Left renal cortex interstitium (tissue), 4 donors: Measurements from ENCODE around the gene C19orf25. TPM values are rescaled to one million over a fixed set of nuclear protein-coding genes. Genes with fewer than 3 reads are reported as not detected.

Source experiments
- polyA plus RNA-seq, 4 donors: library from polyadenylated mRNA; unstranded; fragments of 120-200 nt; gene quantifications; one replicate each; pipeline ENCODE4 v1.2.1, GENCODE V29; 2013; ENCODE audit not compliant: insufficient read length in 4 of 4

C19orf25 gene
- polyA plus RNA-seq, 4 donors, result 17.1 to 38.3 (median 33.1) TPM

Other genes with a start within 250 kb of the C19orf25 start
- gene CBARP, start 241.2 kb downstream of the C19orf25 start, polyA plus RNA-seq, result 1 to 10 TPM; 1.1 to 5.9 (median 3.5) TPM
- gene ATP5F1D, start 237.5 kb downstream of the C19orf25 start, polyA plus RNA-seq, result 100 to 1,000 TPM in 3 of 4 donors, 10 to 100 TPM in 1; 83.4 to 185 (median 127) TPM
- 10 to 100 TPM; 39.9 to 83.0 (median 65.7) TPM for gene MIDN, start 230.6 kb downstream of the C19orf25 start, polyA plus RNA-seq
- 1,000 to 10,000 TPM in 1 of 4 donors, 100 to 1,000 TPM in 3; 787 to 1,013 (median 826) TPM for gene CIRBP, start 209.9 kb downstream of the C19orf25 start, polyA plus RNA-seq
- gene FAM174C, start 203.7 kb downstream of the C19orf25 start, polyA plus RNA-seq, result 10 to 100 TPM; 13.3 to 30.9 (median 26.1) TPM
- gene EFNA2, start 193.3 kb downstream of the C19orf25 start, polyA plus RNA-seq, result 1 to 10 TPM; 1.8 to 5.8 (median 4.3) TPM
- 10 to 100 TPM; 43.6 to 99.1 (median 85.1) TPM for gene NDUFS7, start 95.3 kb downstream of the C19orf25 start, polyA plus RNA-seq
- gene GAMT, start 77.7 kb downstream of the C19orf25 start, polyA plus RNA-seq, result 10 to 100 TPM; 24.4 to 44.5 (median 40.2) TPM
- gene DAZAP1, start 71.6 kb downstream of the C19orf25 start, polyA plus RNA-seq, result 100 to 1,000 TPM in 2 of 4 donors, 10 to 100 TPM in 2; 67.1 to 110 (median 95.0) TPM
- gene RPS15, start 40.8 kb downstream of the C19orf25 start, polyA plus RNA-seq, result 1,000 to 10,000 TPM in 1 of 4 donors, 100 to 1,000 TPM in 3; 623 to 1,048 (median 767) TPM
- 1 to 10 TPM; 1.1 to 2.0 (median 1.8) TPM for gene APC2, start 29.1 kb downstream of the C19orf25 start, polyA plus RNA-seq
- 10 to 100 TPM in 1 of 4 donors, 1 to 10 TPM in 3; 3.5 to 11.6 (median 7.4) TPM for gene PCSK4, start 11.1 kb upstream of the C19orf25 start, polyA plus RNA-seq
- gene REEP6, start 12.0 kb upstream of the C19orf25 start, polyA plus RNA-seq, result 10 to 100 TPM; 12.5 to 24.8 (median 18.2) TPM
- gene ADAMTSL5, start 33.8 kb upstream of the C19orf25 start, polyA plus RNA-seq, result 1 to 10 TPM in 1 of 4 donors, under 1 TPM in 3; 0.23 to 1.2 (median 0.92) TPM
- under 1 TPM; 0.06 to 0.46 (median 0.43) TPM for gene PLK5, start 44.9 kb upstream of the C19orf25 start, polyA plus RNA-seq
- 10 to 100 TPM; 17.8 to 45.1 (median 32.6) TPM for gene MEX3D, start 89.1 kb upstream of the C19orf25 start, polyA plus RNA-seq
- 10 to 100 TPM; 43.4 to 85.4 (median 75.7) TPM for gene MBD3, start 113.7 kb upstream of the C19orf25 start, polyA plus RNA-seq
- gene UQCR11, start 126.2 kb upstream of the C19orf25 start, polyA plus RNA-seq, result 100 to 1,000 TPM in 3 of 4 donors, 10 to 100 TPM in 1; 98.3 to 185 (median 125) TPM
- 100 to 1,000 TPM in 3 of 4 donors, 10 to 100 TPM in 1; 90.2 to 139 (median 124) TPM for gene TCF3, start 173.4 kb upstream of the C19orf25 start, polyA plus RNA-seq